Fibroblast of the aortic adventitia (primary cell): Measurements from ENCODE around the gene LRFN2. TPM values are rescaled to one million over a fixed set of nuclear protein-coding genes. Genes with fewer than 3 reads are reported as not detected.

Experiments used
- DNase-seq: peaks from one replicate; pipeline ENCODE4 v3.0.0-alpha.2; 2010; ENCODE audit warnings: low read depth
- H3K4me3 ChIP-seq: 2 replicates; pipeline ENCODE4 v1.5.1; 2011; ENCODE audit warnings: low read depth, mild to moderate bottlenecking, control low read depth, low read length, moderate library complexity
- total RNA-seq: library from RNA; depleted of rRNA; stranded (reverse); fragments of >200 nt; gene quantifications from 2 replicates; pipeline ENCODE4 v1.2.3, GENCODE V29; 2012; ENCODE audit warnings: low replicate concordance
- TF ChIP-seq, protein P1 (sequence below): IDR thresholded peaks from 2 replicates; pipeline ENCODE4 v1.5.1; 2011; ENCODE audit warnings: mild to moderate bottlenecking, low read length, control low read depth, inconsistent platforms; ENCODE audit not compliant: insufficient read depth

LRFN2 gene
- total RNA-seq, 1 donor: not detected

DNA sequence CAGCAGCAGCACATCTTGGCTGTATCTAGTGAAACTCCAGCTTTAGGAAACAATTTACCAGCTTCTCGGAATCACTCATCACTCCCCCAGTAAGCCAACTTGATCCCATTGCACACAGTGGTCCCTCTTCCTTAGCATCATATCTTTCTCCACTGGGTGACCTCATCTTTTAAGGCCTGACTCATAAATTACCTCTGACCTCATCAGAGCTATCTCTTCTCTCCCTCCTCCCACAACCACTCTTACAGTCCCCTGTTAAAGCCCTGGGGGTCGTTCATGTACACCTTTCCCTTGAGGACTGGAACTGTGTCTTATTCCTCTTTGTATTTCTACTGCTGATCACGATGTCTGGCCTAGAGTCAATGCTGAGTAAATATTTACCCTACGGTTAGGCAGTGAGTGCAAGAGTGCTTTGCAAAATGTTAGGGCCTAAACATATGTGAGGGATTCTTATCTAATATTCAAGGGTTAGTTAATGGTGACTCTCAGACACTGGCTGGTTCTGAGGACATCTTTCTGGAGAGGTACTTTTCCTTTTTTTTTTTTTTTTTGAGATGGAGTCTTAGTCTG lies 187.2 kb downstream of the LRFN2 start:
- TF ChIP-seq, protein P1, sequence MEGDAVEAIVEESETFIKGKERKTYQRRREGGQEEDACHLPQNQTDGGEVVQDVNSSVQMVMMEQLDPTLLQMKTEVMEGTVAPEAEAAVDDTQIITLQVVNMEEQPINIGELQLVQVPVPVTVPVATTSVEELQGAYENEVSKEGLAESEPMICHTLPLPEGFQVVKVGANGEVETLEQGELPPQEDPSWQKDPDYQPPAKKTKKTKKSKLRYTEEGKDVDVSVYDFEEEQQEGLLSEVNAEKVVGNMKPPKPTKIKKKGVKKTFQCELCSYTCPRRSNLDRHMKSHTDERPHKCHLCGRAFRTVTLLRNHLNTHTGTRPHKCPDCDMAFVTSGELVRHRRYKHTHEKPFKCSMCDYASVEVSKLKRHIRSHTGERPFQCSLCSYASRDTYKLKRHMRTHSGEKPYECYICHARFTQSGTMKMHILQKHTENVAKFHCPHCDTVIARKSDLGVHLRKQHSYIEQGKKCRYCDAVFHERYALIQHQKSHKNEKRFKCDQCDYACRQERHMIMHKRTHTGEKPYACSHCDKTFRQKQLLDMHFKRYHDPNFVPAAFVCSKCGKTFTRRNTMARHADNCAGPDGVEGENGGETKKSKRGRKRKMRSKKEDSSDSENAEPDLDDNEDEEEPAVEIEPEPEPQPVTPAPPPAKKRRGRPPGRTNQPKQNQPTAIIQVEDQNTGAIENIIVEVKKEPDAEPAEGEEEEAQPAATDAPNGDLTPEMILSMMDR: no peak
- H3K4me3 ChIP-seq: no peak overlapping the region
- no peak for DNase-seq

DNA sequence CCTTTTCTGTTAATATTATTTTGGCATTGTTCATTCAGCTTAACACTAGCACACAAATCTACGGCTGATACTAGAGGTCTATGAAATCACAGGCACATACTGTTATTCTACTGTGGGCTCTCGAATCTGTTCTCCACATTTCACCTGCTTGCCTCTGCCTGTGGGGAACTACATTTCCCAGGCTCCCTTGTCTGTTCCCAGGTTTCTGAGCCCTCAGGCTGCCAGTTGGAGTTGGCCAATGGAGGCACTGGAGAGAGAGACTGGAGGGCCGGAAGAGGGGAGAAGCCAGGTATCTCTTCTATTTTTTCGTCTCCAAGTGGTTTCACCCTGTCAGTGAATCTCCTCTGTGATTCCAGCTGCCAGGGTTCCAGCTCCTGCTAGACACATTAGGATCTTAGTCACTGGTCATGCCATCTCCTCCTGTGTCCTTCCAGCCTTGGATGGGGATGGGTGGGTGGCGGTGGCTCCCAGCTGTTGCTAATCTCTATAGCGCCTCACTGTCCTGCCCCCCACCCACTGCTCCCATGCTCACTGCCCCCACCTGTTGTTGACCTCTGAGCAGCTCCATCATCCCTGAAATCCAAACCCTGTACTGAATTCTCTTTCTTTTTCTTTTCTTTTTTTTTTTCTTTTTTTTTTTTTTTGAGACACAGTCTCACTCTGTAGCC lies 188.2 kb downstream of the LRFN2 start:
- H3K4me3 ChIP-seq: no peak overlapping the region
- TF ChIP-seq, protein P1: no peak
- DNase-seq: no peak

DNA sequence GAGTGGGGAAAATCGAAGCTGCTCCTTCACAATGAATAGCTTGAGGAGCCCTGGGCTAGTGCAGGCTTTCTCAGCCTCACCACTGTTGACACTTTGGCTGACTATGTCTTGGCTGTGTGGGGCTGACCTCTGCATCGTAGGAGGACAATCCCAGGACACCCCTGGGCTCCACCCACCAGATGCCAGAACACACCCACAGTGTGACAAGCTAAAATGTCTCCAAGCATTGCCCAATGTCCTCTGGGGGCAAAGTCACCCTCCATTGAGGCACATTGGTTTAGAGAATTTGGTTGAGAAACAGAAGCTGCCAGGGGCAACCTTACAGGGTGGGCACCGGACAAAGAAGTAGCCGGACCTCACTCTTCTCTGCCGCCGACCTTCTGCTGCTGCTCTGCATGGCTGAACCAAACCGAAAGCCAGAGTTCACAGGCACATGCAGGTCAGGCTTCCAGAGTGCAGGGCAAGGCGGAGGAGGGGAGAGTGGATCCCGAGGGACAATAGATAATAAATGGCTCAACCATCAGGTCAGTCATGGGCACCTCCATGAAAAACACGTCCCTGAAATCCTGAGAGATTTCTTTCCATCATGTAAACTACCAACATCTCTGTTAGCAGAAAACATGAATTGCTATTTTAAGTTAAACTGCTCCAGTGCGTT lies 189.0 kb downstream of the LRFN2 start:
- TF ChIP-seq, protein P1: no peak
- DNase-seq: no peak
- H3K4me3 ChIP-seq: no peak overlapping the region

DNA sequence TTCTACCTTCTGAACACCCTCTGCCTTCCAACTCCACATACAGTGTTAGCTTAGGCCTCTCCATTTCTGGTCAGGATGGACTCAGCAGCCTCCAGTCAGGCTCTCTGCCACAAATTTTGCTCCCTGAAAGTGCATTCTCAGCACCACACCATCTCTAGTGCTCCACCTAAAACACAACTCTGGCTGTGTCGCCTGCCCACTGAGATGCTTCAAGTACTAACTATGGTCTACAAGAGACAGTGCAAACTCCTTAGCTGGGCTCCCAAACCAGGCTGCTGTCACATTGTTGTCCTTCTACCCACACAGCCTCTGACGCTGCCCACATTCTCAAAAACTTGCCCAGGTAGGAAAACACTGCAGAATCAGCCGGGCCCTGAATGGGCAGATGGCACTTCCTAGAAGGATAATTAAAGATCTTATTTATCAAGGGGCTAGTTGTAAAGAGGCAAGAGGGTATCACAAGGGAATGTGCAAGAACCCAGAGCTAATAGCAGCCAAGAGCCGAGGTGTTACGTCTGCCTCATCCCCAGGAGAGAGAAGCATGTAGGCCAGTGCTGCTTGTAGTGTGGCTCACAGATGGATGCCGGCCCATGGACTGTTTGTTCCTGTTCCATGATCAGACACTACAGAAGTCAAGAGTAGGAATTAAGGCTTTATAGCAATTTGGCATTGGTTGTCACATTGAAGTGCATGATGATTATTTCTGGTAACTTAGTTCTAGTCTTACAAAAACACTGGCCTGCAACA lies 189.7 kb downstream of the LRFN2 start:
- TF ChIP-seq, protein P1: no peak
- DNase-seq: no peak
- no peak overlapping the region for H3K4me3 ChIP-seq

DNA sequence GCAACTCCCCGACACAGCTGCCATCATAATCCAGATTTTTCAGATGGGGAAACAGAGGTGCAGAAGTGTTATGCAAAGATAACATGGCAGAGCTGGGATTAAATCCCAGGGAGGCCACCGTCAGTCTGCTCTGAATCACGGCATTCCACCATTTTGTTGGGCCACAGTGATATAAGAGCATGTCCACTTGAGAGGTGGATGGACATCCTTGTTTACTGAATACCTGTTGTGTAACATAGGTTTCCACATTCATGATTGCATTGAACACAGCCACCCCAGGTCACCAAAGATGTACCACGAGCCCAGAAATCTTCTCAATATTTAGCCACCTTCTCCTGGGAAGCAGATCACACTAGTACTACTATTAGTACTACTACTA lies 191.5 kb downstream of the LRFN2 start:
- DNase-seq: no peak
- TF ChIP-seq, protein P1: no peak
- no peak overlapping the region for H3K4me3 ChIP-seq

DNA sequence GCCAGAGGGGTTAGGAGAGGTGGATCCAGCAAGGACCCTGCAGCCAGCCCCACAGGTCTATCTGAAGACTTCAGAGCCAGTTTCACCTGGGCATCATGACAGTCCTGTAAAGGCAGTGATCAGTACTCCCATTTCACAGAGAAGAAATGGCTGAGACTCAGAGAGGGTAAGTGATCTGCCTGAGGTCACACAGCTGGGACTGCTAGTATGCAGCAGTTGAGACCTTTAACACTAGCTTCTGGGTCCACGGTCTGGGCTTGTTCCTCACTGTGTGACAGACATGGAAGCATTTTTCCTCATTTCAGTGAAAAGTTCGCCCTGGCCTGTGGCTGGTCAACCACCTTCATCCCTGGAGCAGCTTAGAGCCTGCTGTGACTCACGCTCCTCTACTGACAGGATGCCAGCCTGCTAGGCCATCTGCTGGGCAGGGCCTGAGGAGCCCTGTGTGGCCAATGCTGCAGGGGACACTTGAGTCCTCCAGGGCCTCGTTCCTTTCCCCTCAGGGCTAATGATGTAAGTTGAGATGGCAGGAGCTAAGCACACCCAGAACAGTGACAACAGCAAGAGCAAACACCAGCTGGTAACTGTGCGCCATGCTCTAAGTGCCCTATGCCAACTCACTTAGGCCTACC lies 192.0 kb downstream of the LRFN2 start:
- TF ChIP-seq, protein P1: no peak
- DNase-seq: no peak
- no peak overlapping the region for H3K4me3 ChIP-seq
